ENCODE data around the gene ZNF692. TPM values are rescaled to one million over a fixed set of nuclear protein-coding genes. Genes with fewer than 3 reads are reported as not detected.
"Not testable (repeated sequence)": the region's sequence is repeated elsewhere in the genome, so short reads cannot be mapped to it uniquely, and the experiment has no call there.

ZNF692 gene
- polyA plus RNA-seq, 4 donors = 26.6 to 65.8 (median 50.1) TPM

DNA sequence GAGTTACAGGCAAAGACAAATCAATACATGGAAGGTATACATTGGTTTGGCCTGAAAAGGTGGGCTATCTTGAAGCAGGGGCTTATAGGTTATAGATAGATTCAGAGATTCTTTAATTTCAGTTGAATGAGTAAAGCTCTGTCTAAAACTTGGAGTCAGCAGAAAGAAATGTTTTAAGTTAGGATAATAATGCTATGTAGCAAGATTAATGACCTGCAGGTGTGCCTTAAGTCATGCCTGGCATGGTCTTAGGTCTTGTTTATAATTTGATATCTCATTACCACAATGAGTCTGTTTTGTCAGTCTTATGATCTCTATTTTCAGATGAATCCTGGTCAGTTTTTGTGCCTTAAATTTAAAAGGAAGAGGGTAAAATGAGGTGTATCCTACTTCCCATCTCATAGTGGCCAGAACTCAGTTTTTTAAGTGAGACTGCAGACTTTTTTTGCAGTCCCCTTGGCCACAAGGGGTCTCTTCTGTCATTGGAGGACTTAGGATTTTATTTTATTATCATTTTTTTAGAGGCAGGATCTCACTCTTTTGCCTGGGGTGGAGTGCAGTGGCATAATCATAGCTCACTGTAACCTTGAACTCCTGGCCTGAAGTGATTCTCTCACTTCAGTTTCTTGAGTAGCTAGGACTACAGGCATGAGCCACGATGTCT lies 25.9 kb upstream of the ZNF692 start:
- DNase-seq (ENCODE audit: low read depth in 4 of 4, low spot score in 2 of 4) = no peak

GRCh38 chr1:248882427-248882826 lies 23.5 kb upstream of the ZNF692 start:
- DNase-seq (ENCODE audit: low read depth in 4 of 4, low spot score in 2 of 4) = not testable (repeated sequence)

DNA sequence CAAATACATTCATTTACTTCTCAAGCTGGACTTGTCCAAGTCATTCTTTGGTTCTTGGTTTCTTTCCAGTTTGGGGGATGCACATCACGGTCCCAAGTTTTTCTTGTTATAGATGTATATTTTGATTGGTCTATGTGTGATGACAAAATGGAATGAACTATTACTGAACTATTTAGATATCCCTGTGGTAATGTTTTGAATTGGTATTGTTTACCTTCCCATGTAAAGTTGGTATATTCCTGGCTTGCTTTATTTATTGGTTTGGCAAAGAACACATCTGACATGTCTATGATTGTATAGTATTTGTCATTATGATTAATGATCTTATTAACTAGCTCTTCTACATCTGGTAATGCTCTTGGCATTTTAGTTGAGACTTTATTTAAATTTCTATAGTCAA lies 22.4 kb upstream of the ZNF692 start:
- no peak for DNase-seq (ENCODE audit: low read depth in 4 of 4, low spot score in 2 of 4)

GRCh38 chr1:248873993-248874533 lies 15.2 kb upstream of the ZNF692 start:
- peak; percentile 82 to 94 (median 85) for DNase-seq (ENCODE audit: low read depth in 4 of 4, low spot score in 2 of 4)

GRCh38 chr1:248873409-248873992 lies 14.6 kb upstream of the ZNF692 start:
- peak; percentile 90 to 96 (median 92) for DNase-seq (ENCODE audit: low read depth in 4 of 4, low spot score in 2 of 4)

DNA sequence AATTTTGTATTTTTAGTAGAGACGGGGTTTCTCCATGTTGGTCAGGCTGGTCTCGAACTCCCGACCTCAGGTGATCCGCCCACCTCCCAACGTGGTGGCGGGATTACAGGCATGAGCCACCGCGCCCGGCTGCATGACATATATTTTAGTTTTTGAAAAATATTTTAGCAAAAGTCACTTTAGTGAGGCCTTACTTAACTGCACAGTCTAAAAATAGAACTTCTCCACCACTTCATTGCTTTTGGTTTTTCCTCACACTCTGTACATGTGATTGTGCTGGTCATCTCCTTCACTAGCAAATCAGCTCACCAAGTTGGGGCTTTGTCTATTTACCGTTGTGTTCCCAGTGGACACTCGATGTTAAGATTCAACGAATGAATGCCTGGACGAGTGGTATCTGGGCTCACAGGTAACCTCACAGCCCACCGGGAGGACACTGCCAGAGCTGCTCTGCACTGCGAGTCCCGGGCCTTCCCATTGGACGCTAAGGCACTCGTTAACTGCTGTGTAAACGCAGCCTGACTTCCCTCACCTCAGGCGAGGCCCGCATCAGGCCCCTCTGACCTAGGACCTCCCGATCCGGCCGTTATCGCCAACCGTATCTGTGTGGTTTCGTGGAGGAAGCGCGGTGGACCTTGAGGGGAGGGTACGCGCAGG lies 14.0 kb upstream of the ZNF692 start:
- DNase-seq (ENCODE audit: low read depth in 4 of 4, low spot score in 2 of 4) = peak; percentile 59 to 79 (median 68)

DNA sequence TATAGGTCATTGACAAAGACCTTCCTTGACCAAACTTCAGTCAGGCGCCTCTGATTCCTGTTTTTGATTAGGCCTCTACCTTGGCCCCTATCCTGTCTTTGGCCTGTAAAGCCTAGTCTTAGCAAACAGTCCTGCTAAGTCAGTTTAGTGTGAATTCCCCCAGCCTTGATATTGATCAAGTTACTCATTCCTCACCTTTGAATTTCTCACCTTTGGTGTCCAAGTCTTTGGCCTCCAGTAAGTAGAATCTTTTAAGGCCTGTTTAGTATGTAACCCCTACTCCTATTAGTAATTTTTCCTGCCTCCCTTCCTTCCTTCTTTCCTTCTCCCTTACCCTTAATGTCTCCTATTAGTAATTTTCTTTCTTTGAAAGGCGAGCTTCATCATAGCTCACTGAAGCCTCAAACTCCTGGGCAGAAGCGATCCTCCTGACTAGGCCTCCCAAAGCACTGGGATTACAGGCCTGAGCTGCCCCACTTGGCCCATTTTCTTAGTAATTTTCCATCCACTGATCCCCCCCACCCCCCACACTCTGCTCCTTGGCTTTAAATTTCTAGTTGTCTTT lies 13.0 kb upstream of the ZNF692 start:
- no peak for DNase-seq (ENCODE audit: low read depth in 4 of 4, low spot score in 2 of 4)

DNA sequence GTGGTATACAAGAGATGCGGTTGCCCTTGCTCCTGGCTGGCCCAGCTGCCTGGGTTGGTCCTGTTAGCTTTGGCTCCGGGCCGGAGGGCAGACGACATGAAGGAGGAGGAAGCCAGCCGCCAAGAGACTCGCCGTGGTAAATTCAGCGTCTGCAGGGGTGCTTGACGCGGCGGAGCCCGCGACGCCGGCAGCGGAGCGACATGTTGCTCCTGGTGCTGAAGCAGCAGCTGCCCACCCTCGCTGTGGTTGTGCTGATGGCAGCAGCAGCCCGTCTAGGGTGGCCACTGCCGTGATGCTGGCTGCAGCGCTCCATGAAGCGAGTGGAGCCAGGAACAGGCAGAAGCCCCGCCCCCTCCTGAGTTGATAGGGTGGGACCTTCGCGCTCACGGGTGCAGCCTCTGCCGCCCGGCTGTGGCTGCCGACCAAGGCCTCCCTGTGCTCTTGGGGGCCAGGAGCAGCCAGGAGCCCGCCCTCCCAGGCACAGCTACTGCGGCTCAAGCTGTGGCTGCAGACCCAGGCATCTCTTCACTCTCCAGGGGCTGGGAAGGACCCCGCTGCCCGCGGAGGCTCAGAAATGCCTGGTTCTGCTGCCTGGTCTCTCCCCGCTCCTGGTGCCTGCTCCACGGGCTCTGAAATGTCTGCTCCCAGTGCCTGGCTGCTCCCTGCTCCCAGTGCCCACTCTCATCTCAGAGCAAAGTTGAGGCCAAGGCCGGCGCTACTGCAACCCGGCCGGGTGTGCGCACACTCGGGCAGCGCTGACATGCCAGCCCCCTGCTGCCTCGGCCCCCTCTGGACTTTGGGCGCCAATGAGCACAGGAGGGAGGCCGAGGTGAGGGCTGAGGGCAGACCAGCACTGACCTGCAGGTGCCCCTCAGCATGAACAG lies 4.4 kb upstream of the ZNF692 start:
- DNase-seq (ENCODE audit: low read depth in 4 of 4, low spot score in 2 of 4) = peak in 3 of 4 donors; percentile 42 to 73 (median 72)

GRCh38 chr1:248862695-248862997 lies 3.8 kb upstream of the ZNF692 start:
- no peak for DNase-seq (ENCODE audit: low read depth in 4 of 4, low spot score in 2 of 4)

DNA sequence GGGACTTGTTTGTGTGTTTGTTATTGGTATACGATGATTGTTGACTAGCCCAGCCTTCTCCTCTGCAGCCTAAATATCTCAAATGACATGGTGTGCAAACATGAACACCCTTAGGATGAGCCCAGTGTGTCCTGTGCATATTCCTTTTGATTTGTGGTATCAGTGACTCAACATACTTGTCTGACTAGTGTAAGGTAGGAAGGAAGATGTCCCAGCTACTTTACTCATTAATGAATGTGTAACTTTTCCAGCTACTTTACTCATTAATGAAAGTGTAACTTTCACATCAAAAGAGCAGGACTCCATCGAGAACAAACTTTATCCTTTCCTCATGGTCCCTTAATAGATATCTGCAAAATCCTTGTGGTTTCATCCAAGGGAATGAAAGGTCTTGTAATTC lies 2.7 kb upstream of the ZNF692 start:
- DNase-seq (ENCODE audit: low read depth in 4 of 4, low spot score in 2 of 4) = no peak

- no peak for DNase-seq (ENCODE audit: low read depth in 4 of 4, low spot score in 2 of 4)
These were observed 1.1 kb upstream of the ZNF692 start for GRCh38 chr1:248860007-248860406.

DNA sequence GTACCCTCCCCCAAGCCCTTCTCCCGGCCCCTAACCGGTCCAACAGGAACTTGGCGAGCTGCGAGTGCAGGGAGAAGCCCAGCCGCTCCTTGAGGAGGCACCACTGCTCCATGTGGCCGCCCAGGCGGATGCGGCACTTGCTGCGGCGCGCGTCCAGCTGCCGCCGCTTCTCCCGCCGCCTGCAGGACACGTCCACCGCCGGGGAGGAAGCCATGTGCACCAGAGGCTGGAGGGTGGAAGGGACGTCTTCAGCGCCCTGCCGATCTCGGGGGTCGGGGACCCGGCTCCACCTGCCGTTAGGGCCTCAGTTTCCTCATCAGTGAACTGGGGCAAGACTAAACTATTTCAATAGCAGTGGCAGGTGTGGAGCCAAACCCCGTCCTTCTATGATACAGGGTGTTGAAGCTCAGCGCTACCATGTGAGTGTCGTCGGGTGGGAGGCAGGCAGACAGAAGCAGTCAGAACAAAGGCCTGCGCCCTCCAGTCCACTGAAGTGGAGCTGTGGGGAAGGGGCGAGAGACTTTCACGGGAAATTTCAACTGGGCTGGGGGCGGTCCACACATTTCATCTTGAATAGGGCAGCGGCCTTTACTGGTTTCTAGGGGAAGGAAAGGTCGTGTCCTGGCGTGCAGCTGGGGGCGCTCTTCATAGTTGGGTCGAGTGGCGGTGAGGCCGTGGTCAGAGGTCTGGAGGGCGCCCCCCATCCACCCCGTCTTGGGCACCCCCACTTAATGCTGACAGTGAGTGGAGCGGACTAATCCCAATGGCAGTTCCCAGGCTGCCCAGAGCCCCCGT lies 592 bp downstream of the ZNF692 start:
- peak; percentile 44 to 54 (median 51) for DNase-seq (ENCODE audit: low read depth in 4 of 4, low spot score in 2 of 4)

- no peak for DNase-seq (ENCODE audit: low read depth in 4 of 4, low spot score in 2 of 4)
These were observed 1.2 kb downstream of the ZNF692 start for GRCh38 chr1:248857749-248858095.

- DNase-seq (ENCODE audit: low read depth in 4 of 4, low spot score in 2 of 4) = no peak
These were observed 1.7 kb downstream of the ZNF692 start for GRCh38 chr1:248857201-248857600.

GRCh38 chr1:248856176-248856575 lies 2.7 kb downstream of the ZNF692 start:
- no peak for DNase-seq (ENCODE audit: low read depth in 4 of 4, low spot score in 2 of 4)

DNA sequence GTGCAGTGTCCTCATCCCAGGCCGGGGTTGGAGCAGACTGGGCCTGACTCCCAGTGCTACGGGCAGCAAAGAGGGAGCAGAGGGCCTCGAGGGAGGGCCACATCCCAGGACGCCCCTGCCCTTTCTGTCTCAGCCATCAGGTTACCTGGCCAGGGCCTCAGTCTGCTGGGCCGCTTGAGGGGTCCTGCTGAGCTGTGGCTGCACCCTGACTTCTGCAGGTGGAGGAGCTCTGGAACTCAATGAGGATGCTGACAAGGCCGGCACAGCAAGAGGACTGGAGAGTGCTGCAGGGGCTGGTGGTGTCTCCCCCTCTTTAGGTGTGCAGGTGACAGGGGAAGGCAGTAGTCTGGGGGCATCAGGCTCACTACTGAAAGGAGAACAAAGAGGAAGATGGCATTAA lies 3.3 kb downstream of the ZNF692 start:
- no peak for DNase-seq (ENCODE audit: low read depth in 4 of 4, low spot score in 2 of 4)

DNA sequence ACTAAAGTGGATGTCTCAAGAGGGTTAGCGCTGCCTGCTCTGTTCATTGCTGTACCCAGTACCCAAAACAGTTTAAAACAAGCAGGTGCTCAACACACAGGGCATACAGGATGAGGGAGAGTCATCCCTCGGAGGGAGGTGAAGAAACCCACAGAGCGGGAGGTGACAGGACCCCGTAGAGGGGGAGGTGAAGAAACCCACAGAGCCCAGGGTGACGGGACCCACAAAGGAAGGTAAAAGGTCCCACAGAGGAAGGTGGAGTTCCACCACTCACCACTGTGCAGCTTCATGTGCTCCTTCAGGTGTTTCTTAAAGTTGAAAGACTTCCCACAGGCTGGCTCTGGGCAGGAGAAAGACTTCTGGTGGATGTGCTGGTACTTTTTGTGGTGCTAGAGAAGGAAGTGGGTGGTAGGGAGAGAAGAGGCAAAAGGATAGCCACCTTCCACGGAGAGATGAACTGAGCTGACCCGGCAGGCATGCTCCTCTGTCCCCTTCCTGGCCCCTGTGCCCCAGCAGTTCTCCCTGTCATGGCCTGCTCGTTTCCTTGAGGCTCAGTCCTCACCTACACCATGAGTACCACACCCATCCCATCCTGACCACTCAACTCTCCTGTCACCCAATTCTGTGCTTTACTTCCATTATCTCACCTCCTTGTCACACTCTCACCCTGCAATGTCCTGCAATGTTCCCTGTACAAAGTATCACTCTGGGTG lies 5.1 kb downstream of the ZNF692 start:
- DNase-seq (ENCODE audit: low read depth in 4 of 4, low spot score in 2 of 4) = no peak

- no peak for DNase-seq (ENCODE audit: low read depth in 4 of 4, low spot score in 2 of 4)
These were observed 6.1 kb downstream of the ZNF692 start for GRCh38 chr1:248852481-248853405.

Measured in left renal cortex interstitium (tissue), 4 donors.